ENCODE data around the gene TMEM47.

TMEM47 gene

DNA sequence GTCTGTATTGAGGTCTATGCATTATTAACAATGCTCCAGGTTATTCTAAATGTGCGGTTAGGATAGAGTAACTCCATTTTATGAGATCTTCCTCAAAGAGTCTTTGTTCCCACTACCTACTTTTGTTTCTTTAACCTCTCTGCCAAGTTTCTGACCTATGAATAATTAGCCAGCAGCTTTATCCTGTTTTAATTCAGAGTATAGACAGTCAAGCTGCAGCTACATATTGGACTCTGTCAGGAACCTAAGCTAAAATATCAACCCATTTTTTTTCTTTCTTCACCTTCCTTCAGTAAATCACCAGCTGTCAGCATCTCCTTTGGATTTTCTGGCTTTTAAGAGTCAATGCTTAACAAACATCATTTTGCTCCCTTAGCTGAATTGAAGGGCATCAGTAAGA lies 72.3 kb downstream of the TMEM47 start:
- DNase-seq = no peak

DNA sequence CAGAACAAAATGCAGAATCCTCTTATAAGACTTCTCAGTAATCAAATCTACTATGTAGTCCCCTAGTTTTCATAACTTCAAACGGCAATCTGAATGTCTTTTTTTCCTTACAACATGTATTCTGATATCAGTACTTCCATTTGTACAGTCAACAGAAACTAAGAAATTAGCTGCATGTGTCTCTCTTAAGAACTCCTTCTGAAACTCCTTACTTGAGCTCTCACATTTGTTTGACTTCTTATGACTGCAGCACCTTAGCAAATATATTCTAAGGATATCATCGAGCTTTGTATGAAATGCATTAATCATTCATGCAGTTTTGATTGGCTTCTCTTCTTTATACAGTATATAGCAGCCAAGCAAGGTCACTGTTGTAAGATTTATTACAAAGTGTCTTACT lies 77.0 kb downstream of the TMEM47 start:
- DNase-seq = no peak

DNA sequence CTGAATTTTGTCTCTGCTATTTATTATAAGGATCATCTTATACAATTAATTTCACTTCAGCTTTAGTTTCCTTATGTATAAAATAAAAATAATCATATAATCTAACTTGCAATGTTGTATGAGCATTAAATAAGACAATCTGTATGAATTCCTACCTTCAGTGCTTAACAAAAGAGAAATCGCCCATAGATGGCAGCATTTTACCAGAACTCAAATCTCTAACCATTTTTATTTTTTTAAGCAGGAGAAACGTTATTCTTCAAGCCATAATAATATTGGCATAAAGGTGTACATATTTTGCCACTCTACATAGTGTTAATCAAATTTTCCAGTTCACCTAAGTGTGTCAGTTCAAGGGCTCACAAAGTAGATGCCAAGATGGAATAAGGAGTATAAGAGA lies 78.8 kb downstream of the TMEM47 start:
- no peak for DNase-seq
